Ovary (tissue), 9 donors: Measurements from ENCODE around the gene MROH9. TPM values are rescaled to one million over a fixed set of nuclear protein-coding genes. Genes with fewer than 3 reads are reported as not detected.
"Not testable (repeated sequence)": the region's sequence is repeated elsewhere in the genome, so short reads cannot be mapped to it uniquely, and the experiment has no call there.

ENCODE experiments used
- DNase-seq, 5 donors: peaks; one replicate each; pipeline ENCODE4 v3.0.0-alpha.2; 2019 to 2020
- H3K27ac ChIP-seq, 2 donors: fragments of 200-600 bp; one replicate each; pipeline versions ENCODE4 v1.5.1 to v1.8.0; 2019 to 2022
- H3K27me3 ChIP-seq: fragments of 200-600 bp; one replicate; pipeline ENCODE4 v1.8.0; 2022
- H3K36me3 ChIP-seq: fragments of 200-600 bp; sonication (generic); one replicate; pipeline ENCODE4 v1.5.1; 2019
- H3K4me1 ChIP-seq: one replicate; pipeline ENCODE4 v1.8.1; 2013; ENCODE audit warnings: mild to moderate bottlenecking, moderate library complexity; ENCODE audit not compliant: insufficient read depth
- H3K4me3 ChIP-seq: fragments of 200-600 bp; sonication (generic); one replicate; pipeline ENCODE4 v1.5.1; 2017
- H3K9me3 ChIP-seq, 2 donors: fragments of 200-600 bp in 1 of 2; sonication (generic) in 1 of 2; one replicate each; pipeline versions ENCODE4 v1.5.1 to v1.8.1; 2013 to 2019; ENCODE audit warnings: mild to moderate bottlenecking in 1 of 2, moderate library complexity in 1 of 2
- EP300 ChIP-seq: sonication (generic); formaldehyde crosslinking; IDR thresholded peaks from one replicate; pipeline ENCODE4 v1.6.1; 2017; ENCODE audit warnings: antibody characterized with exemption
- POLR2A ChIP-seq: fragments of 450-650 bp; IDR thresholded peaks from one replicate; pipeline ENCODE4 v1.6.1; 2017; ENCODE audit warnings: antibody characterized with exemption, mild to moderate bottlenecking, moderate library complexity
- WGBS, 3 donors: extraction: QIAGEN DNeasy Blood & Tissue Kit in 1 of 3; methylation state at CpG; one replicate each; pipeline versions ENCODE4 v1.1.5 to v1.1.7; 2013 to 2017; 5-methylcytosine and 5-hydroxymethylcytosine counted together
- intact Hi-C, 4 donors: fragments of 100-400 bp; cut with DNase I; formaldehyde crosslinking; loops; one replicate each; pipeline versions ENCODE4 v1.11.0 to v1.15.1; 2022 to 2023
- polyA plus RNA-seq, 2 donors: library from polyadenylated mRNA; stranded (reverse); fragments of 200-250 nt in 1 of 2; fragments of 350-450 nt in 1 of 2; fragmentation: Illumina TruSeq in 1 of 2; extraction: RNeasy Lipid Tissue Mini Kit (QIAGEN cat#74804) in 1 of 2; gene quantifications; one replicate each; pipeline ENCODE4 v1.2.3, GENCODE V29; 2013 to 2014
- total RNA-seq, 7 donors: library from RNA; depleted of rRNA in 2 of 7; stranded (reverse); fragments of >200 nt in 2 of 7; fragmentation: NEBNext Ultra II Directional in 3 of 7; extraction: Animal tissue kit (Norgen Biotek cat#: 25700) in 3 of 7; gene quantifications; one replicate each; pipeline versions ENCODE4 v1.1.0 to v1.2.4, GENCODE V29; 2016 to 2023
- TF ChIP-seq, protein P1 (sequence below), 3 donors: fragments of 450-650 bp in 2 of 3; fragments of 200-600 bp in 1 of 3; IDR thresholded peaks; one replicate each; pipeline versions ENCODE4 v1.5.1 to v1.8.0; 2016 to 2022; ENCODE audit warnings: antibody characterized with exemption in 3 of 3, mild to moderate bottlenecking in 1 of 3
- donor health status: DM: no; HTN: no; CAD: no; lungs with moderate emphysema.
- donor health status: DM: no; HTN: no; CAD: no.
- donor health status: Bipolar disorder and iron deficiency.
- donor health status: DM: yes; HTN: yes; CAD: no.
- donor health status: DM: no; HTN: no; CAD: no.
- donor health status: DM: yes; HTN: yes; CAD: no.

Gene MROH9
- total and polyA plus RNA-seq, 9 donors = 0.07 to 1.3 (median 0.16) TPM; not detected in 5

DNA sequence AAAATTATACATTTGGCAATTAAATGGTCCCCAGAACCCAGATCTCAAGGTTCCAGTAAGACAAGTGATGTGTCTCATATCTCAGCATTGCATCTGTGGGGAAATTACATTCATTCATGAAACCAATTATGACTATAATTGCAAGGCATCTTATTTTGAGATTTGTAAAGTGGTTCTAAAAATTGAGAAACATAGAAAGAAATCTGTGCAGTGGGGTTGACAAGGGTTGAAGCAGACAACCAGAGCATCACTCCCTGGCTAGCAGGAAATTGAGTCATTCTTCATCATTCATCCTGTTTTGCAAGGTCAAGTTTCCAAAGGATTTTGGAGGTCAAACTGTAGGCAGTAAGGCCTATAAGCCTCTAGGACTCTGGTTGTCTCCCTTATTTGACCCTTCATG, 25.1 kb upstream of the MROH9 start:
- no peaks in the 10 kb centered on the region for H3K27me3 ChIP-seq
- no peaks in the 10 kb centered on the region for H3K36me3 ChIP-seq
- no peaks in the 10 kb centered on the region for H3K9me3 ChIP-seq
- no peak overlapping the region for H3K27ac ChIP-seq
- no peak for TF ChIP-seq POLR2A
- H3K4me3 ChIP-seq = no peak overlapping the region
- H3K4me1 ChIP-seq = no peaks in the 10 kb centered on the region
- intact Hi-C loops = no loop called here
- no peak for DNase-seq

- no peaks in the 10 kb centered on the region for H3K4me1 ChIP-seq
- TF ChIP-seq EP300 = no peak
- no peak for DNase-seq
- no peaks in the 10 kb centered on the region for H3K27me3 ChIP-seq
- H3K9me3 ChIP-seq = no peaks in the 10 kb centered on the region
- no peak overlapping the region for H3K4me3 ChIP-seq
- H3K27ac ChIP-seq = no peak overlapping the region
- WGBS, 3 donors = 68 to 78% (median 69%) methylated on average over 3 of the region's 3 CpGs
- H3K36me3 ChIP-seq = no peaks in the 10 kb centered on the region
- intact Hi-C loops = no loop called here
Measured at GRCh38 chr1:170917373-170917772, 18.0 kb upstream of the MROH9 start.

DNA sequence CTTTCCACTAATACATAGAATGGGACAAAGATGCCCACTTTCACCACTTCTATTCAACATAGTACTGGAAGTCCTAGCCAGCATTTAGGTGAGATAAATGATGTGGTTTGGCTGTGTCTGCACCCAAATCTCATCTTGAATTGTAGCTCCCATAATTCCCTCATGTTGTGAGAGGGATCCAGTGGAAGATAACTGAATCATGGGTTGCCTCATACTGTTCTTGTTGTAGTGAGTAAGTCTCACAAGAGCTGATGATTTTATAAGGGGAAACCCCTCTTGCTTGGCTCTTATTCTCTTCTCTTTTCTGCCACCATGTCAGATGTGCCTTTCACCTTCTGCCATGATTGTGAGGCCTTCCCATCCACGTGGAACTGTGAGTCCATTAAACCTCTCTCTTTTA, 10.7 kb upstream of the MROH9 start:
- 65 to 72% (median 68%) methylated on average over 1 of the region's 1 CpG for WGBS, 3 donors
- intact Hi-C loops, H3K27me3 ChIP-seq, H3K9me3 ChIP-seq, H3K27ac ChIP-seq, DNase-seq, H3K36me3 ChIP-seq, H3K4me3 ChIP-seq, H3K4me1 ChIP-seq: not testable (repeated sequence)

DNA sequence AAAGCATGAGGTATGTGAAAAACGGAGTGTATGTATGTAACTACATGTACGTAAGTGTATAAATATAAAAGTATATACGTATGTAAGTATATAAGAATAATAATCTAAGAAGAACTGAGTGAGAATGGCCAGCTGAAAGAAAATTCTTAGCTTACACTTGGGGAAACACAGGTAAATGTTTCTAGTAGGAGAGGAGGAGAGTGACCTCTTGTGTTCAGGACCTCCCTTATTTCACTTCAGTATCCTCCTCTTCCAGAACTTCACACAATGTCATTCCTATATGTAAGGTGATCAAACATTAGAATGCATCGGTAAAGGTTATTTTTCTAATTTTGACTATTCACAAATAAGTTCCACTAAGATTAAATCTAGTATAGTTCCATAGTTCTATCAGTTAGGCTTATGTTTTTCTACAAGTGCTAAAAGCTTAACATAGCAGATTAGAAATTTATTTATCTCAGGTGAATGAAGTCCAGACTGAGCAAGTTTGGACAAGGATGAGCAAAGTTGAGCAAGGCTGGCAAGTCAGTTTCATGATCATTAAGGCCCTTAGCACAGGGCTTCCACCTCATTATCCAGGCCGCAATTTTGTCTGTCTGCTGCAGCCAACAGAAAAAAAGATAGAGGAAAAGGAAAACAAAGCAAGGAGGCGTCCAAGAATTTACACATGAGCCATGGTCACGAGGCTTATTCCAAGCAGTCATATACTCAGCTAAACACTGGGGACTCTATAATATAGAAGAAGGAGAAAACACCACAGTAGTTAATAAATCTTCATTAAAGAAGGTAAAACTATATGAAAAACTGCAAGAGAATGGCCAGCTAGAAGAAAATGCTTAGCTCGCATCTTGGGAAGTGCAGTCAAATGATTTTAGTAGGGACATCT, 7.1 kb upstream of the MROH9 start:
- TF ChIP-seq EP300 (no peak), POLR2A (no peak)
- TF ChIP-seq, protein P1, sequence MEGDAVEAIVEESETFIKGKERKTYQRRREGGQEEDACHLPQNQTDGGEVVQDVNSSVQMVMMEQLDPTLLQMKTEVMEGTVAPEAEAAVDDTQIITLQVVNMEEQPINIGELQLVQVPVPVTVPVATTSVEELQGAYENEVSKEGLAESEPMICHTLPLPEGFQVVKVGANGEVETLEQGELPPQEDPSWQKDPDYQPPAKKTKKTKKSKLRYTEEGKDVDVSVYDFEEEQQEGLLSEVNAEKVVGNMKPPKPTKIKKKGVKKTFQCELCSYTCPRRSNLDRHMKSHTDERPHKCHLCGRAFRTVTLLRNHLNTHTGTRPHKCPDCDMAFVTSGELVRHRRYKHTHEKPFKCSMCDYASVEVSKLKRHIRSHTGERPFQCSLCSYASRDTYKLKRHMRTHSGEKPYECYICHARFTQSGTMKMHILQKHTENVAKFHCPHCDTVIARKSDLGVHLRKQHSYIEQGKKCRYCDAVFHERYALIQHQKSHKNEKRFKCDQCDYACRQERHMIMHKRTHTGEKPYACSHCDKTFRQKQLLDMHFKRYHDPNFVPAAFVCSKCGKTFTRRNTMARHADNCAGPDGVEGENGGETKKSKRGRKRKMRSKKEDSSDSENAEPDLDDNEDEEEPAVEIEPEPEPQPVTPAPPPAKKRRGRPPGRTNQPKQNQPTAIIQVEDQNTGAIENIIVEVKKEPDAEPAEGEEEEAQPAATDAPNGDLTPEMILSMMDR (IDR thresholded peaks at IDR 0.05) = no peak
- no peak for DNase-seq
- intact Hi-C loops = no loop called here
- H3K36me3 ChIP-seq = no peaks in the 10 kb centered on the region
- H3K9me3 ChIP-seq = no peaks in the 10 kb centered on the region
- H3K4me1 ChIP-seq = peaks cover 4% of the 10 kb centered on the region
- 57 to 59% (median 57%) methylated on average over 8 of the region's 8 CpGs for WGBS, 3 donors
- H3K27ac ChIP-seq = peak overlapping the region in 1 of 2 donors; percentile 61
- no peaks in the 10 kb centered on the region for H3K27me3 ChIP-seq
- no peak overlapping the region for H3K4me3 ChIP-seq

GRCh38 chr1:170929412-170929834, 5.9 kb upstream of the MROH9 start:
- H3K9me3 ChIP-seq = no peaks in the 10 kb centered on the region
- DNase-seq = no peak
- H3K4me1 ChIP-seq = peaks cover 4% of the 10 kb centered on the region
- H3K27ac ChIP-seq = peak overlapping the region in 1 of 2 donors; percentile 61
- no peaks in the 10 kb centered on the region for H3K36me3 ChIP-seq
- no peak overlapping the region for H3K4me3 ChIP-seq
- intact Hi-C loops = no loop called here
- no peaks in the 10 kb centered on the region for H3K27me3 ChIP-seq
- WGBS, 3 donors = 10 to 15% (median 14%) methylated on average over 4 of the region's 4 CpGs
- TF ChIP-seq EP300 = no peak
- no peak for TF ChIP-seq POLR2A
- TF ChIP-seq, protein P1 (IDR thresholded peaks at IDR 0.05) = peak in 1 of 3 donors; percentile 62
